GM12878 (cell line): ENCODE data around the gene CLCN7. TPM values are rescaled to one million over a fixed set of nuclear protein-coding genes. Genes with fewer than 3 reads are reported as not detected.

Experiments used
- ATAC-seq: fragments of 200-7000 bp; cut with Tn5 transposase; 3 replicates; pipeline ENCODE4 v1.9.1; 2020; ENCODE audit warnings: mild to moderate bottlenecking, moderate library complexity
- BruUV-seq: library from RNA; stranded (reverse); fragments of 400-500 nt; replicated peaks from 2 replicates; lab custom pipeline; 2021; lab: Mats Ljungman, UMichigan
- CTCF ChIA-PET: fragments of 300-600 bp; sonication (Branson Sonifier 250); formaldehyde crosslinking; extraction: SDS; loops from one replicate; lab custom pipeline; 2021; ENCODE audit warnings: inconsistent platforms; lab: Yijun Ruan, JAX
- POLR2A ChIA-PET: fragments of 350-600 bp; formaldehyde crosslinking; extraction: SDS; loops from one replicate; lab custom pipeline; 2021; ENCODE audit warnings: inconsistent platforms; lab: Charles Lee
- RAD21 ChIA-PET: fragments of 300-600 bp; sonication (Branson Sonifier 250); formaldehyde crosslinking; loops from one replicate; lab custom pipeline; 2023; ENCODE audit warnings: antibody characterized with exemption; ENCODE audit not compliant: unreplicated experiment; lab: Charles Lee
- SMC1A ChIA-PET: fragments of 300-600 bp; sonication (Branson Sonifier 250); formaldehyde crosslinking; loops from one replicate; lab custom pipeline; 2023; ENCODE audit not compliant: unreplicated experiment, uncharacterized antibody; lab: Charles Lee
- DNase-seq: peaks from one replicate; pipeline ENCODE4 v3.0.0-alpha.2; 2011; ENCODE audit warnings: low read depth, low spot score
- FAIRE-seq: peaks from 3 replicates; lab custom pipeline; 2011; peaks lifted over from hg19 to GRCh38; lab: Jason Lieb, UNC
- H2AFZ ChIP-seq: 2 replicates; pipeline ENCODE4 v1.6.0; 2011; ENCODE audit warnings: low read depth, low read length, control low read depth; ENCODE audit not compliant: control insufficient read depth
- H3K27ac ChIP-seq: 2 replicates; pipeline ENCODE4 v1.5.1; 2011; ENCODE audit warnings: control low read depth; ENCODE audit not compliant: control insufficient read depth, insufficient read depth
- H3K27me3 ChIP-seq, 2 experiments: replicated peaks in 1 of 2; 2 replicates each; pipeline versions ENCODE4 v1.6.0 to v1.6.1; 2011; ENCODE audit warnings: low read length in 1 of 2; ENCODE audit not compliant: control insufficient read depth in 2 of 2, insufficient read depth in 2 of 2
- H3K36me3 ChIP-seq, 2 experiments: 2 replicates each; pipeline ENCODE4 v1.5.1; 2011; ENCODE audit warnings: low read length in 1 of 2; ENCODE audit not compliant: control insufficient read depth in 2 of 2, insufficient read depth in 2 of 2
- H3K4me1 ChIP-seq: 2 replicates; pipeline ENCODE4 v1.6.1; 2011; ENCODE audit warnings: mild to moderate bottlenecking, low read length, moderate library complexity, mixed read lengths; ENCODE audit not compliant: control insufficient read depth, insufficient read depth
- H3K4me2 ChIP-seq: 2 replicates; pipeline ENCODE4 v1.6.0; 2011; ENCODE audit warnings: control low read depth; ENCODE audit not compliant: control insufficient read depth, insufficient read depth
- H3K4me3 ChIP-seq: fragments of 200-600 bp; sonication (generic); 2 replicates; pipeline ENCODE4 v1.5.1; 2016
- H3K79me2 ChIP-seq: 2 replicates; pipeline ENCODE4 v1.6.0; 2011; ENCODE audit warnings: low read length; ENCODE audit not compliant: control insufficient read depth, insufficient read depth
- H3K9ac ChIP-seq: 2 replicates; pipeline ENCODE4 v1.8.0; 2011; ENCODE audit warnings: low read length, control low read depth, mixed read lengths; ENCODE audit not compliant: control insufficient read depth, insufficient read depth
- H3K9me3 ChIP-seq: replicated peaks from 3 replicates; pipeline ENCODE4 v1.5.1; 2011; ENCODE audit warnings: mild to moderate bottlenecking, low read length; ENCODE audit not compliant: control insufficient read depth, insufficient read depth
- H4K20me1 ChIP-seq: 2 replicates; pipeline ENCODE4 v1.6.0; 2011; ENCODE audit not compliant: control insufficient read depth, insufficient read depth
- ASH2L ChIP-seq: fragments of 300-600, 200-600 bp; sonication (generic); IDR thresholded peaks from 2 replicates; pipeline ENCODE4 v1.6.1; 2017; ENCODE audit warnings: low read depth, mild to moderate bottlenecking, borderline replicate concordance
- IRF4 ChIP-seq: IDR thresholded peaks from 2 replicates; pipeline ENCODE4 v1.6.1; 2011; ENCODE audit warnings: low read depth, low read length
- JUNB ChIP-seq: IDR thresholded peaks from 2 replicates; pipeline ENCODE4 v1.6.1; 2016; ENCODE audit warnings: antibody characterized with exemption, mild to moderate bottlenecking
- NFYB ChIP-seq: IDR thresholded peaks from 2 replicates; pipeline ENCODE4 v1.6.1; 2011; ENCODE audit warnings: low read depth, mild to moderate bottlenecking, low read length, improper control_type of control experiment, moderate library complexity; ENCODE audit not compliant: insufficient read depth
- RCOR1 ChIP-seq: conservative IDR thresholded peaks from 2 replicates; pipeline ENCODE4 v1.6.1; 2012; ENCODE audit warnings: low read depth, low read length, improper control_type of control experiment
- RFX5 ChIP-seq: IDR thresholded peaks from 2 replicates; pipeline ENCODE4 v1.6.1; 2011; ENCODE audit warnings: low read depth, low read length, improper control_type of control experiment
- SREBF1 ChIP-seq: IDR thresholded peaks from 2 replicates; pipeline ENCODE4 v1.6.1; 2012; ENCODE audit warnings: mild to moderate bottlenecking, low read length
- STAT1 ChIP-seq: fragments of 450-650 bp; conservative IDR thresholded peaks from 2 replicates; pipeline ENCODE4 v1.6.1; 2014; ENCODE audit warnings: antibody characterized with exemption, mild to moderate bottlenecking
- YY1 ChIP-seq: IDR thresholded peaks from 2 replicates; pipeline ENCODE4 v1.6.1; 2011; ENCODE audit warnings: low read depth, mild to moderate bottlenecking, low read length
- ZZZ3 ChIP-seq: IDR thresholded peaks from 2 replicates; pipeline ENCODE4 v1.6.1; 2011; ENCODE audit warnings: low read depth; ENCODE audit not compliant: control insufficient read depth, insufficient read length
- WGBS: methylation state at CpG from one replicate; pipeline ENCODE4 v1.1.6; 2016; ENCODE audit warnings: low lambda C conversion rate; ENCODE audit not compliant: insufficient replicate concordance, insufficient coverage; ENCODE audit errors: missing lambda C conversion rate; 5-methylcytosine and 5-hydroxymethylcytosine counted together
- in situ Hi-C: fragments of 300-500 bp; cut with MboI; formaldehyde crosslinking; loops from 9 replicates; pipeline ENCODE4 v1.14.3; 2018; ENCODE audit warnings: mixed read lengths
- intact Hi-C: fragments of 100-400 bp; cut with micrococcal nuclease; formaldehyde crosslinking; loops from one replicate; pipeline ENCODE4 v1.14.2; 2022; ENCODE audit not compliant: unreplicated experiment
- polyA plus RNA-seq, 11 experiments: library from polyadenylated mRNA; depleted of rRNA in 4 of 11; unstranded in 6 of 11; stranded (reverse) in 5 of 11; fragments of >200 nt; fragmentation: Nextera tagmentation in 4 of 11; fragmentation: Illumina TruSeq in 1 of 11; extraction: Ambion mirVana in 4 of 11; extraction: Trizol in 1 of 11; gene quantifications; 1 replicate in 1 of 11; 2 replicates in 10 of 11; pipeline versions ENCODE4 v1.2.1 to v1.2.3, GENCODE V29; 2011 to 2016; ENCODE audit warnings: inconsistent platforms in 2 of 11, missing spikeins in 2 of 11, low read depth in 1 of 11
- total RNA-seq, 4 experiments: library from RNA; depleted of rRNA in 3 of 4; stranded (reverse); fragments of >200 nt in 3 of 4; fragmentation: Illumina TruSeq in 1 of 4; extraction: Trizol in 1 of 4; gene quantifications; 2 replicates each; pipeline versions ENCODE4 v1.2.1 to v1.2.3, GENCODE V29; 2013 to 2021
- TF ChIP-seq, protein P1 (sequence below): fragments of 450-650 bp; IDR thresholded peaks from 2 replicates; pipeline ENCODE4 v1.6.1; 2017; ENCODE audit warnings: antibody characterized with exemption, mild to moderate bottlenecking, moderate library complexity
- TF ChIP-seq, protein P2 (sequence below): fragments of 450-650 bp; IDR thresholded peaks from 2 replicates; pipeline ENCODE4 v1.6.1; 2017; ENCODE audit warnings: borderline replicate concordance

Gene CLCN7
- total and polyA plus RNA-seq, 10 of the 15 experiments (the other 5 are each of a cell fraction or from before 2014, with no cell fraction given): 0.04 to 62.5 (median 19.9) TPM

DNA sequence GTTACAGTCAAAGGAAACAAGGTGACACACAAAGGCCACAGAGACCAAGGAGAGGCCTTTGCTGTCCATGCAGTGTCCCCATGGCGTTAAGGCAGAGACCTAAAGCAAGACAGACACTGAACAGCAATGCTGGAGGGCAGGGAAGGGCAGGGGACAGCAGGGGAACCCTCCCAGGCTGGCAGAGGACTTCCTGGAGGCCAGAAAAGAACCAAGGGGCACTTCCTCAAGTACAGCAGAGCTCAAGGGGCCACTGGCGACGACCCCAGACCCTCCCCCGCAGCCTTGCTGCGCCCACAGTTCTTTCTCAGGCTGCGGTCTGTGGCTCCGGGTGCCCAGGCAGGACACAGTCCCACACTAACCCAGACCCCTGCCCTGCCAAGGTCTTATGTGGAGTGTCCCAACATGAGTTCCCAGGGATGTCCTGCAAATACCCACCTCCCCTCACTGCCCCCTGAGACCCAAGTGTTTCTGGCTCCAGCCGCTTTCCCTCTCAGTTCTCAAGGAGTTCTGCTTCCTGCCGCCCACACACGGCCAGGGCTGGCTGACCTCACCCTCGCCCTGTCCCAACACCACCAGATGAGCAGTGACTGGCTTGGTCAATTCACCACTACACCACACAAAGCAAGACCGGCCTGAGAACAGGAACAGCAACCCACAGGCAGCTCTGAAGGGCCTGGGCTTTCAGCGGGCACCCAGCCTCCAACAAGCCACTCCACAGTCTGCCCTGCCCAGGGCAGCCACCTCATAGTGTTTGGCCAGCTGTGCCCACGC lies 4.2 kb downstream of the CLCN7 start (continued):
- no peak for TF ChIP-seq STAT1
- TF ChIP-seq RCOR1: no peak
- TF ChIP-seq SREBF1: no peak
- no peak for TF ChIP-seq IRF4
- no peak for TF ChIP-seq ASH2L

DNA sequence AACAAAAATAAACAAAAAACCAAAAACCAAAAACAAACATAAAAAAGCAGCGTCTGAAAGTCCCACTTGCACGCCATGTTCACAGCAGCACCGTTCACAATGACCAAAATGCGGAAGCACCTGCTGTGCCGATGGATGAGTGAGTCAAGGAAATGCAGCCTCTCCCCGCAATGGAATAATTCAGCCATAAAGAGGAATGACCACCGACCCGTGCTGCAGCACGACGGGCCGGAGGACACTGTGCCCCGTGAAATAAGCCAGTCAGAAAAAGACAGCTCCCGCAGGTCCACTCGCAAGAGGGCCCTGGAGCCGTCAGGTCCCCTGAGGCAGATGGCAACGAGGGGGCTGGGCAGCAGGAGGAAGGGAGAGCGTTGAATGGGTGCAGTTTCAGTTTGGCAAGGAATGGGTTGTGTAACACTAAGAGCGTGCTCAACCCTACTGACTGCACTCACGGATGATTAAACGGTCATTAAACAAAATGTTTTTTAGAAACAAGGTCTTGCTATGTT lies 5.1 kb downstream of the CLCN7 start:
- peak overlapping the region; percentile 92 for H3K27ac ChIP-seq
- TF ChIP-seq, protein P1, sequence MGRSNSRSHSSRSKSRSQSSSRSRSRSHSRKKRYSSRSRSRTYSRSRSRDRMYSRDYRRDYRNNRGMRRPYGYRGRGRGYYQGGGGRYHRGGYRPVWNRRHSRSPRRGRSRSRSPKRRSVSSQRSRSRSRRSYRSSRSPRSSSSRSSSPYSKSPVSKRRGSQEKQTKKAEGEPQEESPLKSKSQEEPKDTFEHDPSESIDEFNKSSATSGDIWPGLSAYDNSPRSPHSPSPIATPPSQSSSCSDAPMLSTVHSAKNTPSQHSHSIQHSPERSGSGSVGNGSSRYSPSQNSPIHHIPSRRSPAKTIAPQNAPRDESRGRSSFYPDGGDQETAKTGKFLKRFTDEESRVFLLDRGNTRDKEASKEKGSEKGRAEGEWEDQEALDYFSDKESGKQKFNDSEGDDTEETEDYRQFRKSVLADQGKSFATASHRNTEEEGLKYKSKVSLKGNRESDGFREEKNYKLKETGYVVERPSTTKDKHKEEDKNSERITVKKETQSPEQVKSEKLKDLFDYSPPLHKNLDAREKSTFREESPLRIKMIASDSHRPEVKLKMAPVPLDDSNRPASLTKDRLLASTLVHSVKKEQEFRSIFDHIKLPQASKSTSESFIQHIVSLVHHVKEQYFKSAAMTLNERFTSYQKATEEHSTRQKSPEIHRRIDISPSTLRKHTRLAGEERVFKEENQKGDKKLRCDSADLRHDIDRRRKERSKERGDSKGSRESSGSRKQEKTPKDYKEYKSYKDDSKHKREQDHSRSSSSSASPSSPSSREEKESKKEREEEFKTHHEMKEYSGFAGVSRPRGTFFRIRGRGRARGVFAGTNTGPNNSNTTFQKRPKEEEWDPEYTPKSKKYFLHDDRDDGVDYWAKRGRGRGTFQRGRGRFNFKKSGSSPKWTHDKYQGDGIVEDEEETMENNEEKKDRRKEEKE: no peak
- TF ChIP-seq ZZZ3: no peak
- TF ChIP-seq NFYB: no peak
- TF ChIP-seq YY1: peak; percentile 65; the same call in 1 of the 2 replicates
- TF ChIP-seq RFX5: no peak
- TF ChIP-seq, protein P2, sequence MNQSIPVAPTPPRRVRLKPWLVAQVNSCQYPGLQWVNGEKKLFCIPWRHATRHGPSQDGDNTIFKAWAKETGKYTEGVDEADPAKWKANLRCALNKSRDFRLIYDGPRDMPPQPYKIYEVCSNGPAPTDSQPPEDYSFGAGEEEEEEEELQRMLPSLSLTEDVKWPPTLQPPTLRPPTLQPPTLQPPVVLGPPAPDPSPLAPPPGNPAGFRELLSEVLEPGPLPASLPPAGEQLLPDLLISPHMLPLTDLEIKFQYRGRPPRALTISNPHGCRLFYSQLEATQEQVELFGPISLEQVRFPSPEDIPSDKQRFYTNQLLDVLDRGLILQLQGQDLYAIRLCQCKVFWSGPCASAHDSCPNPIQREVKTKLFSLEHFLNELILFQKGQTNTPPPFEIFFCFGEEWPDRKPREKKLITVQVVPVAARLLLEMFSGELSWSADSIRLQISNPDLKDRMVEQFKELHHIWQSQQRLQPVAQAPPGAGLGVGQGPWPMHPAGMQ: no peak
- TF ChIP-seq JUNB: no peak

More for the DNA sequence above, 5.1 kb downstream of the CLCN7 start:
- in situ Hi-C loops: no loop called here
- intact Hi-C loops: loop anchor here (5.0 kb wide), 1 partner anchor 47 kb away; the partner anchor contains the start of gene UQCC4
- H2AFZ ChIP-seq: peak overlapping the region; percentile 65
- peak overlapping the region; percentile 87 for H3K4me2 ChIP-seq
- peaks cover 20% of the 10 kb centered on the region for H3K4me1 ChIP-seq
- H3K9ac ChIP-seq: peak overlapping the region; percentile 75
- H3K27me3 ChIP-seq: no peaks in the 10 kb centered on the region
- peak; percentile 67 for ATAC-seq
- peaks cover 55% of the 10 kb centered on the region for H3K79me2 ChIP-seq
- no TSS peak for BruUV-seq
- CTCF ChIA-PET: no interaction called here
- SMC1A ChIA-PET: no interaction called here
- no peak for DNase-seq
- H3K4me3 ChIP-seq: peak overlapping the region; percentile 41; the same call in 1 of the 2 replicates
- no peaks in the 10 kb centered on the region for H3K9me3 ChIP-seq
- RAD21 ChIA-PET: no interaction called here
- no peaks in the 10 kb centered on the region for H4K20me1 ChIP-seq
- H3K36me3 ChIP-seq: no peaks in the 10 kb centered on the region
- 96% methylated on average over 20 of the region's 20 CpGs for WGBS
- FAIRE-seq: peak; percentile 44
- POLR2A ChIA-PET: interaction anchor here (1.0 to 1.3 kb wide), 3 partner anchors 10 to 49 kb away, joined by 3 to 4 read pairs (median 4); partner anchors contain the start of gene UQCC4
